IMR-90 (cell line): Measurements from ENCODE around the gene CLIC2. TPM values are rescaled to one million over a fixed set of nuclear protein-coding genes. Genes with fewer than 3 reads are reported as not detected.
"Not testable (repeated sequence)": the region's sequence is repeated elsewhere in the genome, so short reads cannot be mapped to it uniquely, and the experiment has no call there.

ENCODE experiments used
- ATAC-seq: fragments of 200-7000 bp; cut with Tn5 transposase; 2 replicates; pipeline ENCODE4 v1.9.1; 2020; ENCODE audit warnings: low read depth, mild to moderate bottlenecking, moderate library complexity
- BruUV-seq: library from RNA; stranded (reverse); fragments of 400-500 nt; replicated peaks from 2 replicates; lab custom pipeline; 2021; lab: Mats Ljungman, UMichigan
- CTCF ChIA-PET: fragments of 300-600 bp; formaldehyde crosslinking; extraction: SDS; loops from one replicate; lab custom pipeline; 2021; ENCODE audit warnings: antibody characterized with exemption; lab: Yijun Ruan, JAX
- POLR2A ChIA-PET: fragments of 300-600 bp; sonication (Branson Sonifier 250); formaldehyde crosslinking; loops from one replicate; lab custom pipeline; 2022; ENCODE audit warnings: antibody characterized with exemption; ENCODE audit not compliant: unreplicated experiment; lab: Charles Lee
- DNase-seq: peaks from one replicate; pipeline ENCODE4 v3.0.0; 2013
- H2AFZ ChIP-seq: replicated peaks from 2 replicates; pipeline ENCODE3; 2013; ENCODE audit warnings: low read length, mild to moderate bottlenecking; ENCODE audit not compliant: poor library complexity
- H2AK5ac ChIP-seq: 2 replicates; pipeline ENCODE4 v1.6.1; 2013; ENCODE audit warnings: low read depth, low read length, inconsistent platforms
- H2AK9ac ChIP-seq: replicated peaks from 2 replicates; pipeline ENCODE3; 2013; ENCODE audit warnings: mild to moderate bottlenecking, low read depth, low read length, moderate library complexity; ENCODE audit not compliant: poor library complexity
- H2BK120ac ChIP-seq: 2 replicates; pipeline ENCODE4 v1.6.1; 2013; ENCODE audit warnings: low read depth, low read length, inconsistent platforms
- H2BK15ac ChIP-seq: 3 replicates; pipeline ENCODE4 v1.6.1; 2013; ENCODE audit warnings: low read depth, low read length, inconsistent platforms
- H2BK20ac ChIP-seq: 2 replicates; pipeline ENCODE4 v1.6.1; 2013; ENCODE audit warnings: low read depth, mild to moderate bottlenecking, inconsistent platforms, low read length, moderate library complexity
- H2BK5ac ChIP-seq: 2 replicates; pipeline ENCODE4 v1.6.1; 2013; ENCODE audit warnings: mild to moderate bottlenecking, low read depth, low read length, inconsistent platforms; ENCODE audit not compliant: poor library complexity, severe bottlenecking
- H3K14ac ChIP-seq: replicated peaks from 2 replicates; pipeline ENCODE4 v1.6.1; 2013; ENCODE audit warnings: low read depth, low read length, inconsistent platforms
- H3K18ac ChIP-seq: 2 replicates; pipeline ENCODE4 v1.6.1; 2013; ENCODE audit warnings: low read depth, low read length, control low read depth
- H3K23ac ChIP-seq: 2 replicates; pipeline ENCODE4 v1.6.1; 2013; ENCODE audit warnings: low read depth, low read length, inconsistent platforms
- H3K27ac ChIP-seq: 2 replicates; pipeline ENCODE4 v1.5.1; 2013; ENCODE audit warnings: mild to moderate bottlenecking, control low read depth, low read length; ENCODE audit not compliant: insufficient read depth
- H3K27me3 ChIP-seq: 2 replicates; pipeline ENCODE4 v1.6.1; 2013; ENCODE audit warnings: low read length; ENCODE audit not compliant: control insufficient read depth, insufficient read depth
- H3K36me3 ChIP-seq: 2 replicates; pipeline ENCODE4 v1.6.1; 2013; ENCODE audit warnings: low read length, mixed read lengths; ENCODE audit not compliant: control insufficient read depth, insufficient read depth
- H3K4ac ChIP-seq: 2 replicates; pipeline ENCODE4 v1.6.1; 2013; ENCODE audit warnings: low read depth, low read length, inconsistent platforms
- H3K4me1 ChIP-seq: 2 replicates; pipeline ENCODE4 v1.6.1; 2013; ENCODE audit warnings: low read length, mixed read lengths; ENCODE audit not compliant: control insufficient read depth, insufficient read depth
- H3K4me2 ChIP-seq: 2 replicates; pipeline ENCODE4 v1.6.1; 2013; ENCODE audit warnings: low read depth, mild to moderate bottlenecking, control low read depth, low read length, moderate library complexity
- H3K4me3 ChIP-seq: 2 replicates; pipeline ENCODE4 v1.5.1; 2013; ENCODE audit warnings: low read depth, mild to moderate bottlenecking, control low read depth, low read length, moderate library complexity; ENCODE audit not compliant: insufficient read depth
- H3K56ac ChIP-seq: 2 replicates; pipeline ENCODE4 v1.6.1; 2013; ENCODE audit warnings: low read length, inconsistent platforms; ENCODE audit not compliant: insufficient read depth; ENCODE audit errors: extremely low read depth
- H3K79me1 ChIP-seq, 2 experiments: 2 replicates each; pipeline ENCODE4 v1.6.1; 2013; ENCODE audit warnings: low read length in 2 of 2, inconsistent platforms in 1 of 2, low read depth in 1 of 2
- H3K9ac ChIP-seq: 2 replicates; pipeline ENCODE4 v1.6.1; 2013; ENCODE audit warnings: low read depth, low read length, control low read depth
- H3K9me1 ChIP-seq: 2 replicates; pipeline ENCODE4 v1.6.1; 2013; ENCODE audit warnings: low read length, inconsistent platforms; ENCODE audit not compliant: insufficient read depth
- H3K9me3 ChIP-seq: 2 replicates; pipeline ENCODE4 v1.6.1; 2013; ENCODE audit warnings: low read length; ENCODE audit not compliant: control insufficient read depth, insufficient read depth
- H4K20me1 ChIP-seq: 2 replicates; pipeline ENCODE4 v1.6.1; 2013; ENCODE audit warnings: low read length, inconsistent platforms; ENCODE audit not compliant: insufficient read depth
- H4K5ac ChIP-seq: 2 replicates; pipeline ENCODE4 v1.6.1; 2013; ENCODE audit warnings: mild to moderate bottlenecking, low read depth, low read length, control low read depth
- H4K8ac ChIP-seq, 2 experiments: 2 replicates each; pipeline ENCODE4 v1.6.1; 2013; ENCODE audit warnings: low read depth in 2 of 2, low read length in 2 of 2, control low read depth in 1 of 2, inconsistent platforms in 1 of 2
- H4K91ac ChIP-seq: 2 replicates; pipeline ENCODE4 v1.6.1; 2013; ENCODE audit warnings: low read depth, low read length, inconsistent platforms; ENCODE audit not compliant: insufficient read depth
- WGBS, 2 experiments: methylation state at CpG; one replicate each; pipeline versions ENCODE4 v1.1.5 to v1.1.7; 2013; ENCODE audit warnings: missing lambda C conversion rate in 2 of 2; ENCODE audit not compliant: insufficient read length in 1 of 2; ENCODE audit errors: extremely low coverage in 2 of 2; 5-methylcytosine and 5-hydroxymethylcytosine counted together
- dilution Hi-C: fragments of 300-500 bp; cut with HindIII; formaldehyde crosslinking; loops from one replicate; pipeline ENCODE4 v1.14.3; 2018; ENCODE audit warnings: low sequenced_read_pairs; ENCODE audit not compliant: unreplicated experiment
- in situ Hi-C: fragments of 300-500 bp; cut with MboI; formaldehyde crosslinking; loops from 3 replicates; pipeline ENCODE4 v1.14.3; 2019; ENCODE audit warnings: low sequenced_read_pairs, inconsistent platforms, mixed read lengths
- intact Hi-C: fragments of 100-400 bp; cut with micrococcal nuclease; formaldehyde crosslinking; loops from 2 replicates; pipeline ENCODE4 v1.10.0; 2022
- polyA plus RNA-seq, 3 experiments: library from polyadenylated mRNA; depleted of rRNA; stranded (reverse); fragments of >200 nt; gene quantifications; 2 replicates each; pipeline ENCODE4 v1.2.3, GENCODE V29; 2012; ENCODE audit warnings: low replicate concordance in 1 of 3
- total RNA-seq: library from RNA; depleted of rRNA; stranded (reverse); fragments of >200 nt; gene quantifications from 2 replicates; pipeline ENCODE4 v1.2.3, GENCODE V29; 2012

Gene CLIC2
- total and polyA plus RNA-seq, 2 of the 4 experiments (the other 2 are of a cell fraction), result 0.07 to 0.18 TPM

GRCh38 chrX:155349448-155349847 is 15.0 kb upstream of the CLIC2 start:
- H3K18ac ChIP-seq, H4K5ac ChIP-seq, ATAC-seq, H3K27me3 ChIP-seq, H3K79me1 ChIP-seq, H3K9me3 ChIP-seq, H2BK120ac ChIP-seq, H3K23ac ChIP-seq, H3K4ac ChIP-seq, H4K91ac ChIP-seq, H3K9me1 ChIP-seq, H2AK9ac ChIP-seq, POLR2A ChIA-PET, CTCF ChIA-PET, H3K36me3 ChIP-seq, dilution Hi-C loops, H2BK5ac ChIP-seq, H4K20me1 ChIP-seq, H4K8ac ChIP-seq, in situ Hi-C loops, H2BK15ac ChIP-seq, H3K9ac ChIP-seq, intact Hi-C loops, H3K4me1 ChIP-seq, BruUV-seq, H3K4me2 ChIP-seq, H3K4me3 ChIP-seq, H2BK20ac ChIP-seq, H3K14ac ChIP-seq, H3K27ac ChIP-seq, H2AK5ac ChIP-seq, DNase-seq, H2AFZ ChIP-seq, H3K56ac ChIP-seq: not testable (repeated sequence)
- WGBS, 2 experiments, result no CpG with 5 or more reads among the region's 4 CpGs

- H3K18ac ChIP-seq, H2BK5ac ChIP-seq, H3K56ac ChIP-seq, intact Hi-C loops, H2AFZ ChIP-seq, H3K27ac ChIP-seq, H3K9me1 ChIP-seq, H4K5ac ChIP-seq, H3K9me3 ChIP-seq, H2AK5ac ChIP-seq, H2AK9ac ChIP-seq, H3K79me1 ChIP-seq, DNase-seq, H4K20me1 ChIP-seq, H3K9ac ChIP-seq, H4K91ac ChIP-seq, H2BK20ac ChIP-seq, H3K36me3 ChIP-seq, BruUV-seq, POLR2A ChIA-PET, H2BK15ac ChIP-seq, dilution Hi-C loops, in situ Hi-C loops, H3K4me2 ChIP-seq, H3K4me1 ChIP-seq, H3K4me3 ChIP-seq, H3K23ac ChIP-seq, H3K27me3 ChIP-seq, CTCF ChIA-PET, ATAC-seq, H3K14ac ChIP-seq, H4K8ac ChIP-seq, H3K4ac ChIP-seq, H2BK120ac ChIP-seq: not testable (repeated sequence)
- WGBS, 2 experiments, result no CpG with 5 or more reads among the region's 1 CpG
Observed at GRCh38 chrX:155345689-155346088, 11.3 kb upstream of the CLIC2 start.
